IMR-90 (cell line): Measurements from ENCODE around the gene ZFR. TPM values are rescaled to one million over a fixed set of nuclear protein-coding genes. Genes with fewer than 3 reads are reported as not detected.

ENCODE experiments used
- ATAC-seq: fragments of 200-7000 bp; cut with Tn5 transposase; 2 replicates; pipeline ENCODE4 v1.9.1; 2020; ENCODE audit warnings: low read depth, mild to moderate bottlenecking, moderate library complexity
- BruUV-seq: library from RNA; stranded (reverse); fragments of 400-500 nt; replicated peaks from 2 replicates; lab custom pipeline; 2021; lab: Mats Ljungman, UMichigan
- CTCF ChIA-PET: fragments of 300-600 bp; formaldehyde crosslinking; extraction: SDS; loops from one replicate; lab custom pipeline; 2021; ENCODE audit warnings: antibody characterized with exemption; lab: Yijun Ruan, JAX
- POLR2A ChIA-PET: fragments of 300-600 bp; sonication (Branson Sonifier 250); formaldehyde crosslinking; loops from one replicate; lab custom pipeline; 2022; ENCODE audit warnings: antibody characterized with exemption; ENCODE audit not compliant: unreplicated experiment; lab: Charles Lee
- DNase-seq: peaks from one replicate; pipeline ENCODE4 v3.0.0; 2013
- H2AFZ ChIP-seq: replicated peaks from 2 replicates; pipeline ENCODE3; 2013; ENCODE audit warnings: low read length, mild to moderate bottlenecking; ENCODE audit not compliant: poor library complexity
- H2AK5ac ChIP-seq: 2 replicates; pipeline ENCODE4 v1.6.1; 2013; ENCODE audit warnings: low read depth, low read length, inconsistent platforms
- H2AK9ac ChIP-seq: replicated peaks from 2 replicates; pipeline ENCODE3; 2013; ENCODE audit warnings: mild to moderate bottlenecking, low read depth, low read length, moderate library complexity; ENCODE audit not compliant: poor library complexity
- H2BK120ac ChIP-seq: 2 replicates; pipeline ENCODE4 v1.6.1; 2013; ENCODE audit warnings: low read depth, low read length, inconsistent platforms
- H2BK15ac ChIP-seq: 3 replicates; pipeline ENCODE4 v1.6.1; 2013; ENCODE audit warnings: low read depth, low read length, inconsistent platforms
- H2BK20ac ChIP-seq: 2 replicates; pipeline ENCODE4 v1.6.1; 2013; ENCODE audit warnings: low read depth, mild to moderate bottlenecking, inconsistent platforms, low read length, moderate library complexity
- H2BK5ac ChIP-seq: 2 replicates; pipeline ENCODE4 v1.6.1; 2013; ENCODE audit warnings: mild to moderate bottlenecking, low read depth, low read length, inconsistent platforms; ENCODE audit not compliant: poor library complexity, severe bottlenecking
- H3K14ac ChIP-seq: replicated peaks from 2 replicates; pipeline ENCODE4 v1.6.1; 2013; ENCODE audit warnings: low read depth, low read length, inconsistent platforms
- H3K18ac ChIP-seq: 2 replicates; pipeline ENCODE4 v1.6.1; 2013; ENCODE audit warnings: low read depth, low read length, control low read depth
- H3K23ac ChIP-seq: 2 replicates; pipeline ENCODE4 v1.6.1; 2013; ENCODE audit warnings: low read depth, low read length, inconsistent platforms
- H3K27ac ChIP-seq: 2 replicates; pipeline ENCODE4 v1.5.1; 2013; ENCODE audit warnings: mild to moderate bottlenecking, control low read depth, low read length; ENCODE audit not compliant: insufficient read depth
- H3K27me3 ChIP-seq: 2 replicates; pipeline ENCODE4 v1.6.1; 2013; ENCODE audit warnings: low read length; ENCODE audit not compliant: control insufficient read depth, insufficient read depth
- H3K36me3 ChIP-seq: 2 replicates; pipeline ENCODE4 v1.6.1; 2013; ENCODE audit warnings: low read length, mixed read lengths; ENCODE audit not compliant: control insufficient read depth, insufficient read depth
- H3K4ac ChIP-seq: 2 replicates; pipeline ENCODE4 v1.6.1; 2013; ENCODE audit warnings: low read depth, low read length, inconsistent platforms
- H3K4me1 ChIP-seq: 2 replicates; pipeline ENCODE4 v1.6.1; 2013; ENCODE audit warnings: low read length, mixed read lengths; ENCODE audit not compliant: control insufficient read depth, insufficient read depth
- H3K4me2 ChIP-seq: 2 replicates; pipeline ENCODE4 v1.6.1; 2013; ENCODE audit warnings: low read depth, mild to moderate bottlenecking, control low read depth, low read length, moderate library complexity
- H3K4me3 ChIP-seq: 2 replicates; pipeline ENCODE4 v1.5.1; 2013; ENCODE audit warnings: low read depth, mild to moderate bottlenecking, control low read depth, low read length, moderate library complexity; ENCODE audit not compliant: insufficient read depth
- H3K56ac ChIP-seq: 2 replicates; pipeline ENCODE4 v1.6.1; 2013; ENCODE audit warnings: low read length, inconsistent platforms; ENCODE audit not compliant: insufficient read depth; ENCODE audit errors: extremely low read depth
- H3K79me1 ChIP-seq, 2 experiments: 2 replicates each; pipeline ENCODE4 v1.6.1; 2013; ENCODE audit warnings: low read length in 2 of 2, inconsistent platforms in 1 of 2, low read depth in 1 of 2
- H3K9ac ChIP-seq: 2 replicates; pipeline ENCODE4 v1.6.1; 2013; ENCODE audit warnings: low read depth, low read length, control low read depth
- H3K9me1 ChIP-seq: 2 replicates; pipeline ENCODE4 v1.6.1; 2013; ENCODE audit warnings: low read length, inconsistent platforms; ENCODE audit not compliant: insufficient read depth
- H3K9me3 ChIP-seq: 2 replicates; pipeline ENCODE4 v1.6.1; 2013; ENCODE audit warnings: low read length; ENCODE audit not compliant: control insufficient read depth, insufficient read depth
- H4K20me1 ChIP-seq: 2 replicates; pipeline ENCODE4 v1.6.1; 2013; ENCODE audit warnings: low read length, inconsistent platforms; ENCODE audit not compliant: insufficient read depth
- H4K5ac ChIP-seq: 2 replicates; pipeline ENCODE4 v1.6.1; 2013; ENCODE audit warnings: mild to moderate bottlenecking, low read depth, low read length, control low read depth
- H4K8ac ChIP-seq, 2 experiments: 2 replicates each; pipeline ENCODE4 v1.6.1; 2013; ENCODE audit warnings: low read depth in 2 of 2, low read length in 2 of 2, control low read depth in 1 of 2, inconsistent platforms in 1 of 2
- H4K91ac ChIP-seq: 2 replicates; pipeline ENCODE4 v1.6.1; 2013; ENCODE audit warnings: low read depth, low read length, inconsistent platforms; ENCODE audit not compliant: insufficient read depth
- BHLHE40 ChIP-seq: fragments of 150-350 bp; IDR thresholded peaks from 2 replicates; pipeline ENCODE4 v1.6.1; 2016; ENCODE audit warnings: mild to moderate bottlenecking, low read depth, low read length
- CEBPB ChIP-seq: IDR thresholded peaks from 2 replicates; pipeline ENCODE4 v1.6.1; 2012; ENCODE audit warnings: low read depth, low read length, improper control_type of control experiment
- CHD1 ChIP-seq: IDR thresholded peaks from 2 replicates; pipeline ENCODE4 v1.6.1; 2012; ENCODE audit warnings: low read depth, low read length, improper control_type of control experiment
- FOS ChIP-seq: fragments of 150-350 bp; IDR thresholded peaks from 2 replicates; pipeline ENCODE4 v1.6.1; 2016; ENCODE audit warnings: low read depth, low read length
- MAFK ChIP-seq: IDR thresholded peaks from 2 replicates; pipeline ENCODE4 v1.6.1; 2012; ENCODE audit warnings: low read depth, low read length, improper control_type of control experiment
- MAZ ChIP-seq: IDR thresholded peaks from 2 replicates; pipeline ENCODE4 v1.6.1; 2012; ENCODE audit warnings: low read depth, mild to moderate bottlenecking, low read length, improper control_type of control experiment, moderate library complexity, borderline replicate concordance
- MXI1 ChIP-seq: IDR thresholded peaks from 2 replicates; pipeline ENCODE4 v1.6.1; 2012; ENCODE audit warnings: low read depth, mild to moderate bottlenecking, low read length, moderate library complexity, borderline replicate concordance
- NFE2L2 ChIP-seq: fragments of 150-350 bp; IDR thresholded peaks from 2 replicates; pipeline ENCODE4 v1.6.1; 2016; ENCODE audit warnings: low read depth, mild to moderate bottlenecking, low read length
- POLR2A ChIP-seq: IDR thresholded peaks from 2 replicates; pipeline ENCODE4 v1.6.1; 2012; ENCODE audit warnings: mild to moderate bottlenecking, low read depth, low read length
- RAD21 ChIP-seq: IDR thresholded peaks from 2 replicates; pipeline ENCODE4 v1.6.1; 2012; ENCODE audit warnings: low read length, improper control_type of control experiment
- RCOR1 ChIP-seq: IDR thresholded peaks from 2 replicates; pipeline ENCODE4 v1.6.1; 2012; ENCODE audit warnings: mild to moderate bottlenecking, low read length, improper control_type of control experiment; ENCODE audit not compliant: insufficient replicate concordance
- RFX5 ChIP-seq: IDR thresholded peaks from 2 replicates; pipeline ENCODE4 v1.8.0; 2012; ENCODE audit warnings: low read depth, mild to moderate bottlenecking, low read length, moderate library complexity
- SMC3 ChIP-seq: fragments of 150-350 bp; IDR thresholded peaks from 2 replicates; pipeline ENCODE4 v1.6.1; 2016; ENCODE audit warnings: low read depth, mild to moderate bottlenecking, antibody characterized with exemption, low read length, moderate library complexity
- USF2 ChIP-seq: fragments of 150-350 bp; IDR thresholded peaks from 2 replicates; pipeline ENCODE4 v1.6.1; 2017; ENCODE audit warnings: mild to moderate bottlenecking, antibody characterized with exemption, low read length, low read depth
- WGBS, 2 experiments: methylation state at CpG; one replicate each; pipeline versions ENCODE4 v1.1.5 to v1.1.7; 2013; ENCODE audit warnings: missing lambda C conversion rate in 2 of 2; ENCODE audit not compliant: insufficient read length in 1 of 2; ENCODE audit errors: extremely low coverage in 2 of 2; 5-methylcytosine and 5-hydroxymethylcytosine counted together
- dilution Hi-C: fragments of 300-500 bp; cut with HindIII; formaldehyde crosslinking; loops from one replicate; pipeline ENCODE4 v1.14.3; 2018; ENCODE audit warnings: low sequenced_read_pairs; ENCODE audit not compliant: unreplicated experiment
- in situ Hi-C: fragments of 300-500 bp; cut with MboI; formaldehyde crosslinking; loops from 3 replicates; pipeline ENCODE4 v1.14.3; 2019; ENCODE audit warnings: low sequenced_read_pairs, inconsistent platforms, mixed read lengths
- intact Hi-C: fragments of 100-400 bp; cut with micrococcal nuclease; formaldehyde crosslinking; loops from 2 replicates; pipeline ENCODE4 v1.10.0; 2022
- polyA plus RNA-seq, 3 experiments: library from polyadenylated mRNA; depleted of rRNA; stranded (reverse); fragments of >200 nt; gene quantifications; 2 replicates each; pipeline ENCODE4 v1.2.3, GENCODE V29; 2012; ENCODE audit warnings: low replicate concordance in 1 of 3
- total RNA-seq: library from RNA; depleted of rRNA; stranded (reverse); fragments of >200 nt; gene quantifications from 2 replicates; pipeline ENCODE4 v1.2.3, GENCODE V29; 2012
- TF ChIP-seq, protein P1 (sequence below): fragments of 150-350 bp; IDR thresholded peaks from 2 replicates; pipeline ENCODE4 v1.6.1; 2016; ENCODE audit warnings: low read depth, mild to moderate bottlenecking, low read length, moderate library complexity, borderline replicate concordance
- TF ChIP-seq, protein P2 (sequence below): conservative IDR thresholded peaks from 2 replicates; pipeline ENCODE4 v1.5.1; 2012; ENCODE audit warnings: mild to moderate bottlenecking, low read depth, low read length, improper control_type of control experiment

Gene ZFR
- total and polyA plus RNA-seq, 2 of the 4 experiments (the other 2 are of a cell fraction) = 30.4 to 81.4 TPM

- WGBS, 2 experiments = 96% methylated on average over 4 of the region's 9 CpGs; no CpG with 5 or more reads in 1 of the 2 experiments
- no peak overlapping the region for H2BK20ac ChIP-seq
- H3K4ac ChIP-seq = no peak overlapping the region
- no peak overlapping the region for H4K5ac ChIP-seq
- H4K20me1 ChIP-seq = no peaks in the 10 kb centered on the region; the same call in 1 of the 2 replicates
- no peak overlapping the region for H2AK5ac ChIP-seq
- H3K56ac ChIP-seq = no peak overlapping the region
- TF ChIP-seq MAZ (no peak), RFX5 (no peak), BHLHE40 (no peak), CHD1 (no peak), RAD21 (no peak), CEBPB (no peak), FOS (no peak), NFE2L2 (no peak), SMC3 (no peak), USF2 (no peak), POLR2A (no peak), RCOR1 (no peak), MXI1 (no peak), MAFK (no peak)
- TF ChIP-seq, protein P1, sequence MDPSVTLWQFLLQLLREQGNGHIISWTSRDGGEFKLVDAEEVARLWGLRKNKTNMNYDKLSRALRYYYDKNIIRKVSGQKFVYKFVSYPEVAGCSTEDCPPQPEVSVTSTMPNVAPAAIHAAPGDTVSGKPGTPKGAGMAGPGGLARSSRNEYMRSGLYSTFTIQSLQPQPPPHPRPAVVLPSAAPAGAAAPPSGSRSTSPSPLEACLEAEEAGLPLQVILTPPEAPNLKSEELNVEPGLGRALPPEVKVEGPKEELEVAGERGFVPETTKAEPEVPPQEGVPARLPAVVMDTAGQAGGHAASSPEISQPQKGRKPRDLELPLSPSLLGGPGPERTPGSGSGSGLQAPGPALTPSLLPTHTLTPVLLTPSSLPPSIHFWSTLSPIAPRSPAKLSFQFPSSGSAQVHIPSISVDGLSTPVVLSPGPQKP = no peak
- TF ChIP-seq, protein P2, sequence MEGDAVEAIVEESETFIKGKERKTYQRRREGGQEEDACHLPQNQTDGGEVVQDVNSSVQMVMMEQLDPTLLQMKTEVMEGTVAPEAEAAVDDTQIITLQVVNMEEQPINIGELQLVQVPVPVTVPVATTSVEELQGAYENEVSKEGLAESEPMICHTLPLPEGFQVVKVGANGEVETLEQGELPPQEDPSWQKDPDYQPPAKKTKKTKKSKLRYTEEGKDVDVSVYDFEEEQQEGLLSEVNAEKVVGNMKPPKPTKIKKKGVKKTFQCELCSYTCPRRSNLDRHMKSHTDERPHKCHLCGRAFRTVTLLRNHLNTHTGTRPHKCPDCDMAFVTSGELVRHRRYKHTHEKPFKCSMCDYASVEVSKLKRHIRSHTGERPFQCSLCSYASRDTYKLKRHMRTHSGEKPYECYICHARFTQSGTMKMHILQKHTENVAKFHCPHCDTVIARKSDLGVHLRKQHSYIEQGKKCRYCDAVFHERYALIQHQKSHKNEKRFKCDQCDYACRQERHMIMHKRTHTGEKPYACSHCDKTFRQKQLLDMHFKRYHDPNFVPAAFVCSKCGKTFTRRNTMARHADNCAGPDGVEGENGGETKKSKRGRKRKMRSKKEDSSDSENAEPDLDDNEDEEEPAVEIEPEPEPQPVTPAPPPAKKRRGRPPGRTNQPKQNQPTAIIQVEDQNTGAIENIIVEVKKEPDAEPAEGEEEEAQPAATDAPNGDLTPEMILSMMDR = no peak
- DNase-seq (no peak), ATAC-seq (no peak)
- dilution Hi-C loops = no loop called here
- H3K23ac ChIP-seq = no peak overlapping the region
- H2AFZ ChIP-seq = no peak overlapping the region
- H3K9ac ChIP-seq = no peak overlapping the region
- no TSS peak for BruUV-seq
- H2BK120ac ChIP-seq = no peak overlapping the region
- H2AK9ac ChIP-seq = no peak overlapping the region
- no peak overlapping the region for H3K4me3 ChIP-seq
- H2BK15ac ChIP-seq = no peak overlapping the region
- no peak overlapping the region for H3K27ac ChIP-seq
- no peaks in the 10 kb centered on the region for H3K9me1 ChIP-seq
- intact Hi-C loops = no loop called here
- H3K14ac ChIP-seq = no peak overlapping the region
- no peak overlapping the region for H2BK5ac ChIP-seq
- in situ Hi-C loops = no loop called here
- no peaks in the 10 kb centered on the region for H3K27me3 ChIP-seq
- ChIA-PET CTCF (no interaction called here), POLR2A (no interaction called here)
- H3K9me3 ChIP-seq = no peaks in the 10 kb centered on the region
- no peak overlapping the region for H4K8ac ChIP-seq
- H3K36me3 ChIP-seq = peaks cover 9% of the 10 kb centered on the region
- no peak overlapping the region for H3K18ac ChIP-seq
- no peaks in the 10 kb centered on the region for H3K4me1 ChIP-seq
- H3K4me2 ChIP-seq = no peak overlapping the region
- no peak overlapping the region for H4K91ac ChIP-seq
- peaks cover 0 to 3% of the 10 kb centered on the region in 2 experiments; a peak in 1 of 4 replicates for H3K79me1 ChIP-seq
Observed at GRCh38 chr5:32353420-32353819, 91.1 kb downstream of the ZFR start.
